ENCODE results near the gene CARD6.

Gene CARD6

GRCh38 chr5:40904205-40904993 is 63.2 kb downstream of the CARD6 start:
- DNase-seq (ENCODE audit: extremely low spot score): peak; percentile 49
- POLR2A ChIA-PET: no interaction called here

GRCh38 chr5:40904994-40905306 is 63.8 kb downstream of the CARD6 start:
- POLR2A ChIA-PET: no interaction called here
- DNase-seq (ENCODE audit: extremely low spot score): no peak

More at GRCh38 chr5:40904205-40904993, 63.2 kb downstream of the CARD6 start:
- peak; percentile 86 for TF ChIP-seq CTCF (IDR thresholded peaks at IDR 0.05; ENCODE audit: control extremely low read depth, extremely low read depth, low read depth, missing control alignments)
- CTCF ChIA-PET: interaction anchor here (0.6 to 1.8 kb wide), 22 partner anchors 9 to 1682 kb away, joined by 3 to 13 read pairs (median 3); no protein-coding TSS in a partner anchor

GRCh38 chr5:40906351-40906751 is 65.2 kb downstream of the CARD6 start:
- TF ChIP-seq CTCF (IDR thresholded peaks at IDR 0.05; ENCODE audit: control extremely low read depth, extremely low read depth, low read depth, missing control alignments): no peak
- ChIA-PET POLR2A (no interaction called here), CTCF (interaction anchor here (0.9 kb wide), 1 partner anchor 13 kb away, joined by 3 read pairs; no protein-coding TSS in a partner anchor)
- DNase-seq (ENCODE audit: extremely low spot score): no peak

More at GRCh38 chr5:40904994-40905306, 63.8 kb downstream of the CARD6 start:
- CTCF ChIA-PET: interaction anchor here (0.8 to 1.5 kb wide), 13 partner anchors 8 to 1681 kb away, joined by 3 to 10 read pairs (median 3); no protein-coding TSS in a partner anchor
- TF ChIP-seq CTCF (IDR thresholded peaks at IDR 0.05; ENCODE audit: control extremely low read depth, extremely low read depth, low read depth, missing control alignments): no peak

GRCh38 chr5:40909264-40909663 is 68.1 kb downstream of the CARD6 start, which contains the start of gene C7:
Gene C7 (plus strand): TSS chr5:40909497. CDS start chr5:40909611, 114 bp downstream.
- no peak for TF ChIP-seq CTCF (IDR thresholded peaks at IDR 0.05; ENCODE audit: control extremely low read depth, extremely low read depth, low read depth, missing control alignments)
- DNase-seq (ENCODE audit: extremely low spot score): no peak
- ChIA-PET CTCF (interaction anchor here (1.4 kb wide), 1 partner anchor 16 kb away, joined by 4 read pairs; no protein-coding TSS in a partner anchor), POLR2A (no interaction called here)

GRCh38 chr5:40909723-40910122 is 68.6 kb downstream of the CARD6 start:
- no peak for DNase-seq (ENCODE audit: extremely low spot score)
- POLR2A ChIA-PET: no interaction called here
- TF ChIP-seq CTCF (IDR thresholded peaks at IDR 0.05; ENCODE audit: control extremely low read depth, extremely low read depth, low read depth, missing control alignments): no peak
- CTCF ChIA-PET: interaction anchor here (1.4 kb wide), 2 partner anchors 10 to 16 kb away, joined by 3 to 4 read pairs; no protein-coding TSS in a partner anchor

Data from GM10248 (cell line).